WI38 (cell line): ENCODE data around the gene RALBP1.

Source experiments
- H3K4me3 ChIP-seq: 2 replicates; pipeline ENCODE4 v1.5.1; 2011; ENCODE audit warnings: low read depth, mild to moderate bottlenecking, control low read depth, low read length
- TF ChIP-seq, protein P1 (sequence below): IDR thresholded peaks from 2 replicates; pipeline ENCODE4 v1.5.1; 2012; ENCODE audit warnings: low read depth, mild to moderate bottlenecking, control low read depth, low read length

Gene RALBP1

DNA sequence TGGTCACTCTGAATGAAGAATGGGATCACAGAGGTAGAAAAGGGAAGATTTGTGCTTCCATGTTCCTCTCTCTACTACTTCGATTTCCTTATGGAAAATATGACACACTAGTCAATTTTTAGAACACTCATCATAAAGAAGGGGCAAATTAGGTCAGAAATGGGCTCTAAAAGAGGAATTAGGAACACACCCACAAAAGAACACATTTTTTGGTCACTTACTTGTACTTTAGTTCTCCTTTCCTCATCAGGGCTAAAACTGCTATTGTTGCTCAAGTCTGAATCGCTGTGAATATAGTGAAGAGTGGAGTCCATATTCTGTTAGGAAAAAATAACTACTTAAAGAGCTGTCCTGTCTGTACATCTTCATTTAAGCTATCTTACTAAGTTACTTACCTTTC, 86.4 kb downstream of the RALBP1 start:
- TF ChIP-seq, protein P1, sequence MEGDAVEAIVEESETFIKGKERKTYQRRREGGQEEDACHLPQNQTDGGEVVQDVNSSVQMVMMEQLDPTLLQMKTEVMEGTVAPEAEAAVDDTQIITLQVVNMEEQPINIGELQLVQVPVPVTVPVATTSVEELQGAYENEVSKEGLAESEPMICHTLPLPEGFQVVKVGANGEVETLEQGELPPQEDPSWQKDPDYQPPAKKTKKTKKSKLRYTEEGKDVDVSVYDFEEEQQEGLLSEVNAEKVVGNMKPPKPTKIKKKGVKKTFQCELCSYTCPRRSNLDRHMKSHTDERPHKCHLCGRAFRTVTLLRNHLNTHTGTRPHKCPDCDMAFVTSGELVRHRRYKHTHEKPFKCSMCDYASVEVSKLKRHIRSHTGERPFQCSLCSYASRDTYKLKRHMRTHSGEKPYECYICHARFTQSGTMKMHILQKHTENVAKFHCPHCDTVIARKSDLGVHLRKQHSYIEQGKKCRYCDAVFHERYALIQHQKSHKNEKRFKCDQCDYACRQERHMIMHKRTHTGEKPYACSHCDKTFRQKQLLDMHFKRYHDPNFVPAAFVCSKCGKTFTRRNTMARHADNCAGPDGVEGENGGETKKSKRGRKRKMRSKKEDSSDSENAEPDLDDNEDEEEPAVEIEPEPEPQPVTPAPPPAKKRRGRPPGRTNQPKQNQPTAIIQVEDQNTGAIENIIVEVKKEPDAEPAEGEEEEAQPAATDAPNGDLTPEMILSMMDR: no peak
- no peak overlapping the region for H3K4me3 ChIP-seq

- TF ChIP-seq, protein P1: no peak
Measured at GRCh38 chr18:9562584-9562983, 87.3 kb downstream of the RALBP1 start.

DNA sequence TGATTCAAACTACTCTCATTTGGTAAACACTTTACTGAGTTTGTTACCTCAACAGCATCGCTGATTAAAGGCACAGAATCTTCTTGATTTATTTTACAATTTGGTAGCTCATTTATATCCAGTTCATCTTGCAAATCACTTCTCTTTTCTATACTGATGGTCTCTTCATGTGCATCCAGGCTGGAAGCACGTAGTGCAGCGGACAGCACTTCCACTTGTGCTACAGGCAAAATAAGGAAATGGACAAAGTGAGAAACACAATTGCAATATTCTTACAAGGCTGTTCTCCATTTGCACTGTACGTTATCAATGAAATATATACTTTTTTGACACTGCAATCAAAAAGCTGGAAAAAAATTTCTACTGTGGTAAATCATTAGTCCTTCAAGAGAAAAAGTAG, 88.0 kb downstream of the RALBP1 start:
- TF ChIP-seq, protein P1: no peak
- no peak overlapping the region for H3K4me3 ChIP-seq

More at GRCh38 chr18:9562584-9562983, 87.3 kb downstream of the RALBP1 start:
- no peak overlapping the region for H3K4me3 ChIP-seq

GRCh38 chr18:9565407-9565806, 90.1 kb downstream of the RALBP1 start:
- no peak overlapping the region for H3K4me3 ChIP-seq
- TF ChIP-seq, protein P1: no peak

- TF ChIP-seq, protein P1: no peak
- H3K4me3 ChIP-seq: no peak overlapping the region
Measured at GRCh38 chr18:9568186-9568585, 92.9 kb downstream of the RALBP1 start.

DNA sequence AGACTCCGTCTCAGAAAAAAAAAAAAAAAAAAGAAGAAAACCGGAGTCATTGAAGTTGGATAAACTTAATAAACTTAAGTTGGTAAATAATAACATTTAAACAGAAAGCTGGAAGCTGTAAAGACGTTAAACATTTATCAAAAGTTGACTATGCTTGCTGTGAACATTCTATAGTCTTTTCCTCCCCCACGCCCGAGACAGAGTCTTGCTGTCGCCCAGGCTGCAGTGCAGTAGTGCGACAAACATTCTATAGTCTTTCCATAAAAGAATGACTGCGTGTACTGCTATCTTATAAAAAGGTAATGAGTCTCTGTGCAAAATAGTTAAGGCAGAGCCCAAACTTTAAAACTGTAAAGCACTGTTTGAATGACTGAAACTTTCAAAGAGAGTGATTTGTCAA, 93.9 kb downstream of the RALBP1 start:
- TF ChIP-seq, protein P1: no peak
- no peak overlapping the region for H3K4me3 ChIP-seq

GRCh38 chr18:9570255-9570654, 94.9 kb downstream of the RALBP1 start:
- TF ChIP-seq, protein P1: no peak
- H3K4me3 ChIP-seq: no peak overlapping the region
